Gastrocnemius medialis (tissue), 4 donors: ENCODE data around the gene PFKFB3.

Source experiments
- CTCF ChIP-seq, 5 experiments: fragments of 450-650 bp in 3 of 5; fragments of 200-600 bp in 2 of 5; sonication (generic) in 2 of 5; IDR thresholded peaks in 4 of 5; conservative IDR thresholded peaks in 1 of 5; 1 replicate in 4 of 5; 2 replicates in 1 of 5; pipeline ENCODE4 v1.5.1; 2016 to 2019; ENCODE audit warnings: antibody characterized with exemption in 5 of 5, mild to moderate bottlenecking in 3 of 5, moderate library complexity in 3 of 5
- POLR2A ChIP-seq, 2 donors: fragments of 450-650 bp; IDR thresholded peaks; one replicate each; pipeline ENCODE4 v1.6.1; 2017; ENCODE audit warnings: antibody characterized with exemption in 2 of 2, mild to moderate bottlenecking in 2 of 2, moderate library complexity in 2 of 2

- no peak for TF ChIP-seq POLR2A (IDR thresholded peaks at IDR 0.05)
- no peak for TF ChIP-seq CTCF (IDR thresholded peaks at IDR 0.05 in 4 of 5, conservative IDR thresholded peaks at IDR 0.05 in 1 of 5)
Observed at GRCh38 chr10:6191147-6191546, 11.6 kb upstream of the PFKFB3 start.
